ENCODE results near the gene CCDC192. TPM values are rescaled to one million over a fixed set of nuclear protein-coding genes. Genes with fewer than 3 reads are reported as not detected.
A peak's percentile ranks its signal among the peaks of the same experiment; 100 is the strongest.

The CCDC192 gene
- total and polyA plus RNA-seq, 2 experiments from 2014 or later: 0.92 TPM; not detected in 1

DNA sequence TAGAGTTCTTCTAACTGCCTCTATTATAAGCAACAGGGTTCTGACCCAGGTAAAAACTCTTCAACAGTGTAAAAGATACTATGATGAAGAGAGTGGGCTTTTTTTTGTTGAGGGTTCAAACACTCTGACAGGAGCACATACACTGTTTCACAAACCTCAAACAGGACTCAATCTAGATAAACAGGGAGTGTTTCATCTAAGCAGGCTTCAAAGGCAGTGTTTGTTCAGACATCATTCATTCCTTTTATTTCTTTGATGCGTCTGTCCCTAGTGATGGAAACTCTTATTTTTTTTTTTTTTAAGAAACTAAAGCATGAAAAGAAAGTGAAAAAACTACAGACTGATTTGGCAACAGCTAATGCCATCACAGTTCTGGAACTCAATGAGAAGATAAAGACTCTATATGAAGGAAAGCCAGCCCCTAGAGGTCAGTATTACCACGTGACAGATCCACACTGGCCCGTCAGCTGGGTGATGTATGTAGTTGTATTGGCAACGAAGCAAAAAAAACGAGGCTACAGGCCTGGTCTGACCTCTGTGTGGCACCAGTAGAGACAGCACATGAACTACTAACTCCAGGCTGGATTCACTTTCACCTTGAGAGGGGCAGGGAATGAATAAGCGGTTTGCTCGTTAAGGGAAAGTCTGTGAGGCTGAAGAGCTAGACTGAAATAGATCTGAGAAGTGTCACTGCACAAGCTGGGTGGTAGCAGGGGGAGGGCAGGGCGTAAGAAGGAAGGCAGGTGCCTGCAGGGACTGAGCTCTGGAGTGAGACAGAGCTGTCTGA, 172.2 kb downstream of the CCDC192 start:
- Histone ChIP-seq H3K36me3 (no peaks in the 10 kb centered on the region), H3K27me3 (no peaks in the 10 kb centered on the region), H3K4me1 (ENCODE audit: low read depth) (peaks cover 15% of the 10 kb centered on the region), H3K27ac (peak overlapping the region; percentile 74), H3K4me3 (no peak overlapping the region), H3K9me3 (ENCODE audit: low read depth) (no peaks in the 10 kb centered on the region)
- peak; percentile 84 to 91 for DNase-seq (ENCODE audit: low read depth in 1 of 2, low spot score in 1 of 2)
- TF ChIP-seq CTCF (IDR thresholded peaks at IDR 0.05; ENCODE audit: low read depth, low read length): peak; percentile 10

DNA sequence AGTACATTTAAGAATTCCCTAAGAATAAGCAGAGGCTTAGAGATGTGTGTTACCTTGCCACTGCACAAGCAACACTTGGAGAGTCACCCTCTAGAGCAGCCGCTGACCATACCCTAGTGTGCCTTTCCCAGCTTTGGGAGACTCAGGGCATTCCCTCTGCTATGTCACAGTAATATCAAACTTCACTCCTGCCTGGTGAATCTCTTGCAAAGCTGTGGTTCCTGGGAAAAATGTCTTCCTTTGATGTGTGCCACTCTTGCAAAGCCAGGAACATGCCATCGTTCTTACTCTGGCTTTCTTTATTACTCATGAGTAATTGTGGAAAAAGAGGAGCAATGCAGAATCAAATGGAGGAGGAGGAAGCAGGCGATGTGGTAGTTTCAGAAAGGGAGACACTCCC, 173.2 kb downstream of the CCDC192 start:
- Histone ChIP-seq H3K36me3 (no peaks in the 10 kb centered on the region), H3K4me3 (no peak overlapping the region), H3K9me3 (ENCODE audit: low read depth) (no peaks in the 10 kb centered on the region), H3K27me3 (no peaks in the 10 kb centered on the region), H3K27ac (peak overlapping the region; percentile 74), H3K4me1 (ENCODE audit: low read depth) (peaks cover 15% of the 10 kb centered on the region)
- TF ChIP-seq CTCF (IDR thresholded peaks at IDR 0.05; ENCODE audit: low read depth, low read length): no peak
- peak in 1 of 2 donors; percentile 28 for DNase-seq (ENCODE audit: low read depth in 1 of 2, low spot score in 1 of 2)

- TF ChIP-seq CTCF (IDR thresholded peaks at IDR 0.05; ENCODE audit: low read depth, low read length): peak; percentile 69
- peaks cover 15% of the 10 kb centered on the region for H3K4me1 ChIP-seq (ENCODE audit: low read depth)
- no peak overlapping the region for H3K27ac ChIP-seq
- no peaks in the 10 kb centered on the region for H3K27me3 ChIP-seq
- DNase-seq (ENCODE audit: low read depth in 1 of 2, low spot score in 1 of 2): peak; percentile 59 to 77
- no peaks in the 10 kb centered on the region for H3K36me3 ChIP-seq
- no peak overlapping the region for H3K4me3 ChIP-seq
- H3K9me3 ChIP-seq (ENCODE audit: low read depth): no peaks in the 10 kb centered on the region
Measured at GRCh38 chr5:127878174-127878750, 175.1 kb downstream of the CCDC192 start.

DNA sequence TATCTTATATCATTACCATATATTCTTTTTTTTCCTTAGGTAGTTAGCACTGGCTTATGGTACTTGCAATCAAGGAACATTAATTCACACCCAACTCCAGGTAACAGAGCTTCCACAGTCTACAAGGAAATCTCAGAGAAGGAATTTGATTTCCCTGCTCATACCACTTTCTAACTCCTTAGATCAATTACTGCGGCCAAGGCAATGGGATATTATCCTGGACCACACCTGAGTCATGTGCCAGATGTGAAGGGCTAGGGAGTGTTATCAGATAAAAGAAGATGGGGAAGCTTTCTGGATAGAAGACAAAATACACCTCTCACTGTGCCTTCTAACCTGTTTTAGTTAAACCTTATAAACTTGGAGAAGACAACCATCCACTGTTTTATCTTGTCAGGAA, 181.2 kb downstream of the CCDC192 start:
- Histone ChIP-seq H3K36me3 (no peaks in the 10 kb centered on the region), H3K27ac (no peak overlapping the region), H3K4me3 (no peak overlapping the region), H3K9me3 (ENCODE audit: low read depth) (no peaks in the 10 kb centered on the region), H3K27me3 (no peaks in the 10 kb centered on the region), H3K4me1 (ENCODE audit: low read depth) (no peaks in the 10 kb centered on the region)
- no peak for TF ChIP-seq CTCF (IDR thresholded peaks at IDR 0.05; ENCODE audit: low read depth, low read length)
- no peak for DNase-seq (ENCODE audit: low read depth in 1 of 2, low spot score in 1 of 2)

GRCh38 chr5:127885176-127885575, 182.0 kb downstream of the CCDC192 start:
- no peak for DNase-seq (ENCODE audit: low read depth in 1 of 2, low spot score in 1 of 2)
- no peak for TF ChIP-seq CTCF (IDR thresholded peaks at IDR 0.05; ENCODE audit: low read depth, low read length)
- Histone ChIP-seq H3K4me3 (no peak overlapping the region), H3K36me3 (no peaks in the 10 kb centered on the region), H3K27me3 (no peaks in the 10 kb centered on the region), H3K4me1 (ENCODE audit: low read depth) (no peaks in the 10 kb centered on the region), H3K9me3 (ENCODE audit: low read depth) (no peaks in the 10 kb centered on the region), H3K27ac (no peak overlapping the region)
